ENCODE data around the gene SAPCD1.

DNA sequence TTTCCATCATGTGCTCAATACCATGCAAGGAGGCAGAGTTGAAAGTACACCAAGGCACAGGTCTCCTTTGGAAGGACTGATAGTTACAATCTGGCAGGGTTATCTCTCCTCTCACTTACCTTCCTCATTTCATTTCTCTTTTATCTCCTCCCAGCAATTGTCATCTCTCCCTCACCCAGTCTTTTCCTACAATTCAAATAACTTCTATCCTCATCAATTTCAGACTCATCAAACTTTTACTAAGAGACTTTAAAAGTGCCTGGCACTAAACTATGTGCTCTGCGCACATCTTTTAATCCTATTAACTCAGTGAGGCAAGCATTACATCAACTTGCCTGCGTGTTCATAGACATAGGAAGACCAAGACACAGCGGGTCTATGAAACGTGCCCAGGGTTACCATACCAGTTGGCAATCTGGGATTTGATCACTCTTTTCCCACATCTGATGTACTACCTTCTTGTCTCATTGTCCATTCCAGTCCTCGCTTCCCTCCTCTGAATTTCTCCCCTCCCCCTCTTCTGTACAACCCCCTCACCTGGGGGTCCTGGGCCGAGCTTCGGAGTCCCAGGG, 31.9 kb downstream of the SAPCD1 start:
- TF ChIP-seq TAF1 (IDR thresholded peaks at IDR 0.05; ENCODE audit: borderline replicate concordance, low read depth, low read length) (no peak), PAX5 (IDR thresholded peaks at IDR 0.05; ENCODE audit: borderline replicate concordance, low read depth, low read length) (no peak), EZH2 (IDR thresholded peaks at IDR 0.05; ENCODE audit: borderline replicate concordance, control insufficient read depth, low read depth, low read length) (no peak), KDM1A (IDR thresholded peaks at IDR 0.05; ENCODE audit: borderline replicate concordance) (no peak), MXI1 (IDR thresholded peaks at IDR 0.05; ENCODE audit: low read depth, low read length) (no peak; the same call in 1 of the 2 replicates)
- TF ChIP-seq, protein P1, sequence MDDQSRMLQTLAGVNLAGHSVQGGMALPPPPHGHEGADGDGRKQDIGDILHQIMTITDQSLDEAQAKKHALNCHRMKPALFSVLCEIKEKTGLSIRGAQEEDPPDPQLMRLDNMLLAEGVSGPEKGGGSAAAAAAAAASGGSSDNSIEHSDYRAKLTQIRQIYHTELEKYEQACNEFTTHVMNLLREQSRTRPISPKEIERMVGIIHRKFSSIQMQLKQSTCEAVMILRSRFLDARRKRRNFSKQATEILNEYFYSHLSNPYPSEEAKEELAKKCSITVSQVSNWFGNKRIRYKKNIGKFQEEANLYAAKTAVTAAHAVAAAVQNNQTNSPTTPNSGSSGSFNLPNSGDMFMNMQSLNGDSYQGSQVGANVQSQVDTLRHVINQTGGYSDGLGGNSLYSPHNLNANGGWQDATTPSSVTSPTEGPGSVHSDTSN (IDR thresholded peaks at IDR 0.05; ENCODE audit: insufficient replicate concordance, low read depth, low read length), result no peak
- TF ChIP-seq, protein P2, sequence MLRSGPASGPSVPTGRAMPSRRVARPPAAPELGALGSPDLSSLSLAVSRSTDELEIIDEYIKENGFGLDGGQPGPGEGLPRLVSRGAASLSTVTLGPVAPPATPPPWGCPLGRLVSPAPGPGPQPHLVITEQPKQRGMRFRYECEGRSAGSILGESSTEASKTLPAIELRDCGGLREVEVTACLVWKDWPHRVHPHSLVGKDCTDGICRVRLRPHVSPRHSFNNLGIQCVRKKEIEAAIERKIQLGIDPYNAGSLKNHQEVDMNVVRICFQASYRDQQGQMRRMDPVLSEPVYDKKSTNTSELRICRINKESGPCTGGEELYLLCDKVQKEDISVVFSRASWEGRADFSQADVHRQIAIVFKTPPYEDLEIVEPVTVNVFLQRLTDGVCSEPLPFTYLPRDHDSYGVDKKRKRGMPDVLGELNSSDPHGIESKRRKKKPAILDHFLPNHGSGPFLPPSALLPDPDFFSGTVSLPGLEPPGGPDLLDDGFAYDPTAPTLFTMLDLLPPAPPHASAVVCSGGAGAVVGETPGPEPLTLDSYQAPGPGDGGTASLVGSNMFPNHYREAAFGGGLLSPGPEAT (IDR thresholded peaks at IDR 0.05; ENCODE audit: low read depth), result no peak

Measured in GM12878 (cell line).